GM12878 (cell line): Measurements from ENCODE around the gene CYP4V2. TPM values are rescaled to one million over a fixed set of nuclear protein-coding genes. Genes with fewer than 3 reads are reported as not detected.

Source experiments
- ATAC-seq: fragments of 200-7000 bp; cut with Tn5 transposase; 3 replicates; pipeline ENCODE4 v1.9.1; 2020; ENCODE audit warnings: mild to moderate bottlenecking, moderate library complexity
- BruUV-seq: library from RNA; stranded (reverse); fragments of 400-500 nt; replicated peaks from 2 replicates; lab custom pipeline; 2021; lab: Mats Ljungman, UMichigan
- CTCF ChIA-PET: fragments of 300-600 bp; sonication (Branson Sonifier 250); formaldehyde crosslinking; extraction: SDS; loops from one replicate; lab custom pipeline; 2021; ENCODE audit warnings: inconsistent platforms; lab: Yijun Ruan, JAX
- POLR2A ChIA-PET: fragments of 350-600 bp; formaldehyde crosslinking; extraction: SDS; loops from one replicate; lab custom pipeline; 2021; ENCODE audit warnings: inconsistent platforms; lab: Charles Lee
- RAD21 ChIA-PET: fragments of 300-600 bp; sonication (Branson Sonifier 250); formaldehyde crosslinking; loops from one replicate; lab custom pipeline; 2023; ENCODE audit warnings: antibody characterized with exemption; ENCODE audit not compliant: unreplicated experiment; lab: Charles Lee
- SMC1A ChIA-PET: fragments of 300-600 bp; sonication (Branson Sonifier 250); formaldehyde crosslinking; loops from one replicate; lab custom pipeline; 2023; ENCODE audit not compliant: unreplicated experiment, uncharacterized antibody; lab: Charles Lee
- DNase-seq: peaks from one replicate; pipeline ENCODE4 v3.0.0-alpha.2; 2011; ENCODE audit warnings: low read depth, low spot score
- FAIRE-seq: peaks from 3 replicates; lab custom pipeline; 2011; peaks lifted over from hg19 to GRCh38; lab: Jason Lieb, UNC
- H2AFZ ChIP-seq: 2 replicates; pipeline ENCODE4 v1.6.0; 2011; ENCODE audit warnings: low read depth, low read length, control low read depth; ENCODE audit not compliant: control insufficient read depth
- H3K27ac ChIP-seq: 2 replicates; pipeline ENCODE4 v1.5.1; 2011; ENCODE audit warnings: control low read depth; ENCODE audit not compliant: control insufficient read depth, insufficient read depth
- H3K27me3 ChIP-seq, 2 experiments: replicated peaks in 1 of 2; 2 replicates each; pipeline versions ENCODE4 v1.6.0 to v1.6.1; 2011; ENCODE audit warnings: low read length in 1 of 2; ENCODE audit not compliant: control insufficient read depth in 2 of 2, insufficient read depth in 2 of 2
- H3K36me3 ChIP-seq, 2 experiments: 2 replicates each; pipeline ENCODE4 v1.5.1; 2011; ENCODE audit warnings: low read length in 1 of 2; ENCODE audit not compliant: control insufficient read depth in 2 of 2, insufficient read depth in 2 of 2
- H3K4me1 ChIP-seq: 2 replicates; pipeline ENCODE4 v1.6.1; 2011; ENCODE audit warnings: mild to moderate bottlenecking, low read length, moderate library complexity, mixed read lengths; ENCODE audit not compliant: control insufficient read depth, insufficient read depth
- H3K4me2 ChIP-seq: 2 replicates; pipeline ENCODE4 v1.6.0; 2011; ENCODE audit warnings: control low read depth; ENCODE audit not compliant: control insufficient read depth, insufficient read depth
- H3K4me3 ChIP-seq: fragments of 200-600 bp; sonication (generic); 2 replicates; pipeline ENCODE4 v1.5.1; 2016
- H3K79me2 ChIP-seq: 2 replicates; pipeline ENCODE4 v1.6.0; 2011; ENCODE audit warnings: low read length; ENCODE audit not compliant: control insufficient read depth, insufficient read depth
- H3K9ac ChIP-seq: 2 replicates; pipeline ENCODE4 v1.8.0; 2011; ENCODE audit warnings: low read length, control low read depth, mixed read lengths; ENCODE audit not compliant: control insufficient read depth, insufficient read depth
- H3K9me3 ChIP-seq: replicated peaks from 3 replicates; pipeline ENCODE4 v1.5.1; 2011; ENCODE audit warnings: mild to moderate bottlenecking, low read length; ENCODE audit not compliant: control insufficient read depth, insufficient read depth
- H4K20me1 ChIP-seq: 2 replicates; pipeline ENCODE4 v1.6.0; 2011; ENCODE audit not compliant: control insufficient read depth, insufficient read depth
- BRCA1 ChIP-seq: IDR thresholded peaks from 2 replicates; pipeline ENCODE4 v1.6.1; 2011; ENCODE audit warnings: low read depth, low read length, improper control_type of control experiment
- EED ChIP-seq: sonication (generic); IDR thresholded peaks from 2 replicates; pipeline ENCODE4 v1.6.1; 2016; ENCODE audit warnings: antibody characterized with exemption, low read depth
- POLR2A ChIP-seq: IDR thresholded peaks from 2 replicates; pipeline ENCODE4 v1.6.1; 2011; ENCODE audit warnings: low read depth, mild to moderate bottlenecking, low read length
- WGBS: methylation state at CpG from one replicate; pipeline ENCODE4 v1.1.6; 2016; ENCODE audit warnings: low lambda C conversion rate; ENCODE audit not compliant: insufficient replicate concordance, insufficient coverage; ENCODE audit errors: missing lambda C conversion rate; 5-methylcytosine and 5-hydroxymethylcytosine counted together
- in situ Hi-C: fragments of 300-500 bp; cut with MboI; formaldehyde crosslinking; loops from 9 replicates; pipeline ENCODE4 v1.14.3; 2018; ENCODE audit warnings: mixed read lengths
- intact Hi-C: fragments of 100-400 bp; cut with micrococcal nuclease; formaldehyde crosslinking; loops from one replicate; pipeline ENCODE4 v1.14.2; 2022; ENCODE audit not compliant: unreplicated experiment
- polyA plus RNA-seq, 11 experiments: library from polyadenylated mRNA; depleted of rRNA in 4 of 11; unstranded in 6 of 11; stranded (reverse) in 5 of 11; fragments of >200 nt; fragmentation: Nextera tagmentation in 4 of 11; fragmentation: Illumina TruSeq in 1 of 11; extraction: Ambion mirVana in 4 of 11; extraction: Trizol in 1 of 11; gene quantifications; 1 replicate in 1 of 11; 2 replicates in 10 of 11; pipeline versions ENCODE4 v1.2.1 to v1.2.3, GENCODE V29; 2011 to 2016; ENCODE audit warnings: inconsistent platforms in 2 of 11, missing spikeins in 2 of 11, low read depth in 1 of 11
- total RNA-seq, 4 experiments: library from RNA; depleted of rRNA in 3 of 4; stranded (reverse); fragments of >200 nt in 3 of 4; fragmentation: Illumina TruSeq in 1 of 4; extraction: Trizol in 1 of 4; gene quantifications; 2 replicates each; pipeline versions ENCODE4 v1.2.1 to v1.2.3, GENCODE V29; 2013 to 2021

CYP4V2 gene
- total and polyA plus RNA-seq, 10 of the 15 experiments (the other 5 are each of a cell fraction or from before 2014, with no cell fraction given), result 1.2 to 8.2 (median 6.8) TPM

- POLR2A ChIA-PET, result no interaction called here
- H2AFZ ChIP-seq, result no peak overlapping the region
Measured at GRCh38 chr4:186205156-186205555, 13.8 kb downstream of the CYP4V2 start.

GRCh38 chr4:186216465-186217024 lies 25.2 kb downstream of the CYP4V2 start:
- H3K4me3 ChIP-seq, result no peak overlapping the region
- in situ Hi-C loops (no loop called here), intact Hi-C loops (no loop called here)
- SMC1A ChIA-PET, result no interaction called here
- H3K36me3 ChIP-seq, result no peaks in the 10 kb centered on the region
- 53% methylated on average over 8 of the region's 8 CpGs for WGBS
- no peak for DNase-seq
- H2AFZ ChIP-seq, result no peak overlapping the region
- no peaks in the 10 kb centered on the region for H3K4me1 ChIP-seq
- no peaks in the 10 kb centered on the region for H3K27me3 ChIP-seq
- ATAC-seq, result no peak
- RAD21 ChIA-PET, result no interaction called here
- TF ChIP-seq POLR2A, result no peak
- TF ChIP-seq BRCA1, result no peak
- H4K20me1 ChIP-seq, result no peaks in the 10 kb centered on the region
- no TSS peak for BruUV-seq
- FAIRE-seq, result no peak
- no peaks in the 10 kb centered on the region for H3K79me2 ChIP-seq
- CTCF ChIA-PET, result no interaction called here
- no peaks in the 10 kb centered on the region for H3K9me3 ChIP-seq
- H3K9ac ChIP-seq, result no peak overlapping the region
- H3K27ac ChIP-seq, result no peak overlapping the region
- no peak overlapping the region for H3K4me2 ChIP-seq
- POLR2A ChIA-PET, result no interaction called here

More at GRCh38 chr4:186205156-186205555, 13.8 kb downstream of the CYP4V2 start:
- BruUV-seq, result no TSS peak
- no peak overlapping the region for H3K4me2 ChIP-seq
- no peaks in the 10 kb centered on the region for H3K27me3 ChIP-seq
- intact Hi-C loops, result no loop called here
- ChIA-PET SMC1A (no interaction called here), CTCF (no interaction called here), RAD21 (no interaction called here)
- H4K20me1 ChIP-seq, result no peaks in the 10 kb centered on the region
- no peaks in the 10 kb centered on the region for H3K4me1 ChIP-seq
- FAIRE-seq (no peak), ATAC-seq (no peak), DNase-seq (no peak)
- H3K9me3 ChIP-seq, result no peaks in the 10 kb centered on the region
- 37% methylated on average over 8 of the region's 8 CpGs for WGBS
- H3K36me3 ChIP-seq, result no peaks in the 10 kb centered on the region
- no peak overlapping the region for H3K27ac ChIP-seq
- no peak overlapping the region for H3K4me3 ChIP-seq
- no peak for TF ChIP-seq EED
- in situ Hi-C loops, result no loop called here
- no peak overlapping the region for H3K9ac ChIP-seq
- no peaks in the 10 kb centered on the region for H3K79me2 ChIP-seq
